ENCODE data around the gene SARDH. TPM values are rescaled to one million over a fixed set of nuclear protein-coding genes. Genes with fewer than 3 reads are reported as not detected.
A peak's percentile ranks its signal among the peaks of the same experiment; 100 is the strongest.
"Not testable (repeated sequence)": the region's sequence is repeated elsewhere in the genome, so short reads cannot be mapped to it uniquely, and the experiment has no call there.

The SARDH gene
- total and polyA plus RNA-seq, 7 experiments from 2014 or later: 0.73 to 27.2 (median 11.0) TPM

GRCh38 chr9:133679056-133679455 is 59.1 kb downstream of the SARDH start:
- peak overlapping the region; percentile 84 for H3K27ac ChIP-seq (ENCODE audit: low read depth, low read length)
- Mint-ChIP-seq H3K36me3 (peaks cover 0 to 2% (median 0%) of the 10 kb centered on the region in 5 donors), H3K4me1 (peaks cover 39 to 80% (median 61%) of the 10 kb centered on the region in 7 donors), H3K4me3 (peak overlapping the region in 3 of 10 donors; percentile 19 to 60 (median 58)), H3K27ac (peak overlapping the region in 8 of 9 donors; percentile 96 to 100 (median 100)), H3K9me3 (peaks cover 0 to 3% (median 0%) of the 10 kb centered on the region in 11 donors), H3K27me3 (no peaks in the 10 kb centered on the region)
- intact Hi-C loops (cut with micrococcal nuclease): no loop called here
- ChIA-PET POLR2A (interaction anchor here (0.7 to 18.3 kb wide), 4 partner anchors 15 to 36 kb away, joined by 3 to 448 read pairs (median 4); no protein-coding TSS in a partner anchor), CTCF (interaction anchor here (1.4 kb wide), 2 partner anchors 22 to 46 kb away, joined by 3 read pairs; no protein-coding TSS in a partner anchor)
- no peaks in the 10 kb centered on the region for H3K36me3 ChIP-seq (ENCODE audit: control insufficient read depth in 2 of 3, insufficient read depth in 3 of 3, low read length in 3 of 3)
- no peak for DNase-seq
- no peaks in the 10 kb centered on the region for H3K9me3 ChIP-seq (ENCODE audit: control insufficient read depth in 2 of 3, low read length in 3 of 3)
- no peak for ATAC-seq
- H3K4me1 ChIP-seq (ENCODE audit: control insufficient read depth in 2 of 2, insufficient read depth in 2 of 2, low read length in 2 of 2): peaks cover 45 to 62% of the 10 kb centered on the region in 2 donors
- H3K27me3 ChIP-seq (ENCODE audit: control insufficient read depth in 2 of 2, insufficient read depth in 2 of 2, low read length in 2 of 2): no peaks in the 10 kb centered on the region
- no peak overlapping the region for H3K4me3 ChIP-seq (ENCODE audit: low read length)

- ChIA-PET POLR2A (interaction anchor here (1.2 to 18.3 kb wide), 7 partner anchors 9 to 38 kb away, joined by 4 to 448 read pairs (median 8); no protein-coding TSS in a partner anchor), CTCF (interaction anchor here (0.7 to 1.8 kb wide), 6 partner anchors 9 to 49 kb away, joined by 3 to 8 read pairs (median 4); no protein-coding TSS in a partner anchor)
- H3K27me3 Mint-ChIP-seq: no peaks in the 10 kb centered on the region
- intact Hi-C loops (cut with micrococcal nuclease): loop anchor here (1.0 to 2.0 kb wide), 3 partner anchors 21 to 57 kb away; no protein-coding TSS in a partner anchor
- peaks cover 29 to 45% of the 10 kb centered on the region in 2 donors for H3K4me1 ChIP-seq (ENCODE audit: control insufficient read depth in 2 of 2, insufficient read depth in 2 of 2, low read length in 2 of 2)
- DNase-seq (peak; percentile 34 to 93 (median 90)), ATAC-seq (peak; percentile 97)
- peak overlapping the region; percentile 84 for H3K27ac ChIP-seq (ENCODE audit: low read depth, low read length)
- H3K27me3 ChIP-seq (ENCODE audit: control insufficient read depth in 2 of 2, insufficient read depth in 2 of 2, low read length in 2 of 2): no peaks in the 10 kb centered on the region
- no peaks in the 10 kb centered on the region for H3K9me3 ChIP-seq (ENCODE audit: control insufficient read depth in 2 of 3, low read length in 3 of 3)
- H3K4me3 ChIP-seq (ENCODE audit: low read length): peak overlapping the region; percentile 6
- peak overlapping the region; percentile 88 to 100 (median 99) for H3K27ac Mint-ChIP-seq
- H3K36me3 Mint-ChIP-seq: peaks cover 0 to 2% (median 0%) of the 10 kb centered on the region in 5 donors
- H3K4me1 Mint-ChIP-seq: peaks cover 32 to 65% (median 51%) of the 10 kb centered on the region in 7 donors
- H3K9me3 Mint-ChIP-seq: peaks cover 0 to 3% (median 0%) of the 10 kb centered on the region in 11 donors
- H3K4me3 Mint-ChIP-seq: peak overlapping the region; percentile 27 to 84 (median 74)
- H3K36me3 ChIP-seq (ENCODE audit: control insufficient read depth in 2 of 3, insufficient read depth in 3 of 3, low read length in 3 of 3): peaks cover 0 to 6% (median 0%) of the 10 kb centered on the region in 3 experiments
Observed at GRCh38 chr9:133677126-133678010, 60.8 kb downstream of the SARDH start.

- Histone ChIP-seq H3K27me3 (ENCODE audit: control insufficient read depth in 2 of 2, insufficient read depth in 2 of 2, low read length in 2 of 2) (no peaks in the 10 kb centered on the region), H3K4me3 (ENCODE audit: low read length) (no peak overlapping the region), H3K36me3 (ENCODE audit: control insufficient read depth in 2 of 3, insufficient read depth in 3 of 3, low read length in 3 of 3) (peaks cover 0 to 14% (median 0%) of the 10 kb centered on the region in 3 experiments), H3K4me1 (ENCODE audit: control insufficient read depth in 2 of 2, insufficient read depth in 2 of 2, low read length in 2 of 2) (peaks cover 24 to 36% of the 10 kb centered on the region in 2 donors), H3K27ac (ENCODE audit: low read depth, low read length) (peak overlapping the region; percentile 84), H3K9me3 (ENCODE audit: control insufficient read depth in 2 of 3, low read length in 3 of 3) (no peaks in the 10 kb centered on the region)
- intact Hi-C loops (cut with micrococcal nuclease): loop anchor here in 1 of 2 donors (2.0 kb wide), 1 partner anchor 56 kb away; no protein-coding TSS in a partner anchor
- DNase-seq (no peak), ATAC-seq (no peak)
- H3K27me3 Mint-ChIP-seq: no peaks in the 10 kb centered on the region
- H3K36me3 Mint-ChIP-seq: peaks cover 0 to 2% (median 0%) of the 10 kb centered on the region in 5 donors
- peak overlapping the region; percentile 88 to 100 (median 99) for H3K27ac Mint-ChIP-seq
- H3K4me3 Mint-ChIP-seq: peak overlapping the region in 8 of 10 donors; percentile 26 to 76 (median 57)
- peaks cover 32 to 60% (median 43%) of the 10 kb centered on the region in 7 donors for H3K4me1 Mint-ChIP-seq
- ChIA-PET CTCF (interaction anchor here (0.9 to 1.8 kb wide), 5 partner anchors 8 to 50 kb away, joined by 3 to 8 read pairs (median 5); no protein-coding TSS in a partner anchor), POLR2A (interaction anchor here (1.2 to 18.3 kb wide), 7 partner anchors 10 to 39 kb away, joined by 4 to 448 read pairs (median 8); no protein-coding TSS in a partner anchor)
- H3K9me3 Mint-ChIP-seq: no peaks in the 10 kb centered on the region
Observed at GRCh38 chr9:133676450-133676849, 61.7 kb downstream of the SARDH start.

- not testable (repeated sequence) for H3K9me3 ChIP-seq (ENCODE audit: control insufficient read depth in 2 of 3, low read length in 3 of 3); H3K9me3 Mint-ChIP-seq; ATAC-seq; H3K27me3 Mint-ChIP-seq; H3K36me3 Mint-ChIP-seq; DNase-seq; H3K4me3 ChIP-seq (ENCODE audit: low read length); H3K27me3 ChIP-seq (ENCODE audit: control insufficient read depth in 2 of 2, insufficient read depth in 2 of 2, low read length in 2 of 2)
- peaks cover 24 to 32% of the 10 kb centered on the region in 2 donors for H3K4me1 ChIP-seq (ENCODE audit: control insufficient read depth in 2 of 2, insufficient read depth in 2 of 2, low read length in 2 of 2)
- H3K36me3 ChIP-seq (ENCODE audit: control insufficient read depth in 2 of 3, insufficient read depth in 3 of 3, low read length in 3 of 3): peaks cover 0 to 14% (median 0%) of the 10 kb centered on the region in 3 experiments
- H3K4me3 Mint-ChIP-seq: peak overlapping the region in 4 of 10 donors; percentile 6 to 71 (median 27)
- peaks cover 32 to 58% (median 42%) of the 10 kb centered on the region in 7 donors for H3K4me1 Mint-ChIP-seq
- ChIA-PET CTCF (interaction anchor here (1.8 kb wide), 1 partner anchor 51 kb away, joined by 8 read pairs; no protein-coding TSS in a partner anchor), POLR2A (interaction anchor here (2.1 to 18.3 kb wide), 3 partner anchors 19 to 40 kb away, joined by 8 to 448 read pairs (median 16); no protein-coding TSS in a partner anchor)
- H3K27ac Mint-ChIP-seq: peak overlapping the region; percentile 60 to 100 (median 99)
- peak overlapping the region; percentile 84 for H3K27ac ChIP-seq (ENCODE audit: low read depth, low read length)
- intact Hi-C loops (cut with micrococcal nuclease): loop anchor here in 1 of 2 donors (2.0 kb wide), 1 partner anchor 55 kb away; no protein-coding TSS in a partner anchor
Observed at GRCh38 chr9:133675796-133676195, 62.4 kb downstream of the SARDH start.

- H3K27ac ChIP-seq (ENCODE audit: low read depth, low read length): no peak overlapping the region
- Mint-ChIP-seq H3K4me1 (peaks cover 30 to 53% (median 41%) of the 10 kb centered on the region in 7 donors), H3K36me3 (peaks cover 0 to 2% (median 0%) of the 10 kb centered on the region in 5 donors), H3K4me3 (no peak overlapping the region), H3K27me3 (no peaks in the 10 kb centered on the region), H3K9me3 (no peaks in the 10 kb centered on the region), H3K27ac (peak overlapping the region in 8 of 9 donors; percentile 75 to 100 (median 90))
- no peak overlapping the region for H3K4me3 ChIP-seq (ENCODE audit: low read length)
- H3K27me3 ChIP-seq (ENCODE audit: control insufficient read depth in 2 of 2, insufficient read depth in 2 of 2, low read length in 2 of 2): no peaks in the 10 kb centered on the region
- peaks cover 0 to 23% (median 0%) of the 10 kb centered on the region in 3 experiments for H3K36me3 ChIP-seq (ENCODE audit: control insufficient read depth in 2 of 3, insufficient read depth in 3 of 3, low read length in 3 of 3)
- ChIA-PET CTCF (no interaction called here), POLR2A (interaction anchor here (1.8 kb wide), 1 partner anchor 27 kb away, joined by 7 read pairs; no protein-coding TSS in a partner anchor)
- H3K9me3 ChIP-seq (ENCODE audit: control insufficient read depth in 2 of 3, low read length in 3 of 3): no peaks in the 10 kb centered on the region
- ATAC-seq (no peak), DNase-seq (no peak)
- peaks cover 24 to 32% of the 10 kb centered on the region in 2 donors for H3K4me1 ChIP-seq (ENCODE audit: control insufficient read depth in 2 of 2, insufficient read depth in 2 of 2, low read length in 2 of 2)
- intact Hi-C loops (cut with micrococcal nuclease): no loop called here
Observed at GRCh38 chr9:133674091-133674490, 64.1 kb downstream of the SARDH start.

- POLR2A ChIA-PET: interaction anchor here (0.9 to 1.8 kb wide), 2 partner anchors 16 to 28 kb away, joined by 3 to 7 read pairs; no protein-coding TSS in a partner anchor
- H3K27me3 Mint-ChIP-seq: no peaks in the 10 kb centered on the region
- intact Hi-C loops (cut with micrococcal nuclease): no loop called here
- Histone ChIP-seq H3K27me3 (ENCODE audit: control insufficient read depth in 2 of 2, insufficient read depth in 2 of 2, low read length in 2 of 2) (no peaks in the 10 kb centered on the region), H3K4me3 (ENCODE audit: low read length) (no peak overlapping the region), H3K36me3 (ENCODE audit: control insufficient read depth in 2 of 3, insufficient read depth in 3 of 3, low read length in 3 of 3) (peaks cover 0 to 23% (median 0%) of the 10 kb centered on the region in 3 experiments), H3K27ac (ENCODE audit: low read depth, low read length) (no peak overlapping the region), H3K4me1 (ENCODE audit: control insufficient read depth in 2 of 2, insufficient read depth in 2 of 2, low read length in 2 of 2) (peaks cover 21 to 29% of the 10 kb centered on the region in 2 donors), H3K9me3 (ENCODE audit: control insufficient read depth in 2 of 3, low read length in 3 of 3) (no peaks in the 10 kb centered on the region)
- no peaks in the 10 kb centered on the region for H3K9me3 Mint-ChIP-seq
- H3K36me3 Mint-ChIP-seq: peaks cover 0 to 2% (median 0%) of the 10 kb centered on the region in 5 donors
- CTCF ChIA-PET: interaction anchor here (0.9 to 1.0 kb wide), 2 partner anchors 37 to 43 kb away, joined by 3 read pairs; no protein-coding TSS in a partner anchor
- peak overlapping the region in 6 of 9 donors; percentile 41 to 78 (median 54) for H3K27ac Mint-ChIP-seq
- no peak overlapping the region for H3K4me3 Mint-ChIP-seq
- no peak for DNase-seq
- ATAC-seq: no peak
- peaks cover 22 to 44% (median 33%) of the 10 kb centered on the region in 7 donors for H3K4me1 Mint-ChIP-seq
Observed at GRCh38 chr9:133673258-133673655, 64.9 kb downstream of the SARDH start.
